NB4 (cell line): ENCODE results near the gene C11orf65.

Experiments
- DNase-seq: peaks from one replicate; pipeline ENCODE4 v3.0.0; 2010; ENCODE audit warnings: low read depth
- H3K4me3 ChIP-seq: one replicate; pipeline ENCODE4 v1.5.1; 2011; ENCODE audit warnings: mild to moderate bottlenecking, low read depth, low read length, moderate library complexity
- MAX ChIP-seq: IDR thresholded peaks from 2 replicates; pipeline ENCODE4 v1.6.1; 2011; ENCODE audit warnings: low read depth, low read length
- MYC ChIP-seq: IDR thresholded peaks from 2 replicates; pipeline ENCODE4 v1.6.1; 2011; ENCODE audit warnings: low read depth, low read length
- POLR2A ChIP-seq: IDR thresholded peaks from 2 replicates; pipeline ENCODE4 v1.6.1; 2011; ENCODE audit warnings: mild to moderate bottlenecking; ENCODE audit not compliant: insufficient read length; ENCODE audit errors: extremely low read depth
- TF ChIP-seq, protein P1 (sequence below): IDR thresholded peaks from one replicate; pipeline ENCODE4 v1.5.1; 2012; ENCODE audit warnings: low read depth, low read length

C11orf65 gene

DNA sequence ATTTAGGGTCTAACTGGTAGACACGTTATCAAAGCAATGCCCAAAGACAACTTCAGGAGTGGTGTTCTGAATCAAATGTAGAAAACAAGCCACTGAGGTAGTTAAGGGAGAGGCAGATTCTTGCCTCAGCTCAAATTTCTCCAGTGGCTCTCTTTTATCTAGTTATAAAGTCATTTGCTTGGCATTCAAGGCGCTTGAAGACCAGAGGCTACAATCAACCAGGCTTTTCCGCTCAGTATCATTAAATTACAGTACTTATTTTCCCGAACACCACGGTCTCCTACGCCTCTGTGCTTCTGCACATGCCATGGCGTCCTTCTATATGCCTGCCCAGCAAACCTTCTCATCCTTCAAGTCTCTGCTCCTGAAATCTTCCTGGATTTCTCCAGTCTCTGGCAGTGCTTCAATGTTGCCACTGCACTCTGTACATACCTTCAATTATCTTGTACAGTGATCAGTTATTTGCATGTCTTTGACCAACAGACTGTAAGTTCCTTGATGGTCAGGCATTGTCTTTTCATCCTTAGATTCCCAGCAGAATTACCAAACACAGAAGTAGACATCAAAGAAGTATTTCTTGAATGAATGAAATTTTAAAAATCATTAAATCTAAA is 29.4 kb upstream of the C11orf65 start:
- peak; percentile 10 for DNase-seq
- peak overlapping the region; percentile 68 for H3K4me3 ChIP-seq
- TF ChIP-seq MYC (no peak), MAX (no peak), POLR2A (no peak)
- TF ChIP-seq, protein P1, sequence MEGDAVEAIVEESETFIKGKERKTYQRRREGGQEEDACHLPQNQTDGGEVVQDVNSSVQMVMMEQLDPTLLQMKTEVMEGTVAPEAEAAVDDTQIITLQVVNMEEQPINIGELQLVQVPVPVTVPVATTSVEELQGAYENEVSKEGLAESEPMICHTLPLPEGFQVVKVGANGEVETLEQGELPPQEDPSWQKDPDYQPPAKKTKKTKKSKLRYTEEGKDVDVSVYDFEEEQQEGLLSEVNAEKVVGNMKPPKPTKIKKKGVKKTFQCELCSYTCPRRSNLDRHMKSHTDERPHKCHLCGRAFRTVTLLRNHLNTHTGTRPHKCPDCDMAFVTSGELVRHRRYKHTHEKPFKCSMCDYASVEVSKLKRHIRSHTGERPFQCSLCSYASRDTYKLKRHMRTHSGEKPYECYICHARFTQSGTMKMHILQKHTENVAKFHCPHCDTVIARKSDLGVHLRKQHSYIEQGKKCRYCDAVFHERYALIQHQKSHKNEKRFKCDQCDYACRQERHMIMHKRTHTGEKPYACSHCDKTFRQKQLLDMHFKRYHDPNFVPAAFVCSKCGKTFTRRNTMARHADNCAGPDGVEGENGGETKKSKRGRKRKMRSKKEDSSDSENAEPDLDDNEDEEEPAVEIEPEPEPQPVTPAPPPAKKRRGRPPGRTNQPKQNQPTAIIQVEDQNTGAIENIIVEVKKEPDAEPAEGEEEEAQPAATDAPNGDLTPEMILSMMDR, result no peak

GRCh38 chr11:108495326-108495725 is 28.0 kb upstream of the C11orf65 start:
- H3K4me3 ChIP-seq, result no peak overlapping the region
- DNase-seq, result no peak
- TF ChIP-seq, protein P1, result no peak
- TF ChIP-seq MAX (no peak), MYC (no peak), POLR2A (no peak)

DNA sequence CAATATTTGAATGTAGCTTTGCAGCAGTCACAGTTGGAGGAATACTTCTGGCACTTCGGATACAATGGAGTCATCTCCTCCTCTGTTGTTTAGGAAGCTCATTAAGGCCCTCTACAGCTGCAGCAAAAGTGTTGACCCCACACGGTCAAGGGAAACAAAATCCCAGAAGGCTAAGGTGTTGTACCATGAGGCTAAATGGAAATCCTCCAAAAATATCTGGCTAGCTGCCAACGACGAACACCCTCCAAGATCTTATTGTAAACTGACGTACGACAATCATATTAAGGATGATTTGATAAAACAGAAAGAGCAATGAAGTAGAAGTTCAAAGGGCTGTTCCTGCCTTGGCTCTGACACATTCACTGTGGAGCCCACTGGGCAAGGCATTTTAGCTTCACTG is 26.9 kb upstream of the C11orf65 start:
- TF ChIP-seq POLR2A (no peak), MAX (no peak), MYC (no peak)
- TF ChIP-seq, protein P1, result no peak
- DNase-seq, result no peak
- no peak overlapping the region for H3K4me3 ChIP-seq

DNA sequence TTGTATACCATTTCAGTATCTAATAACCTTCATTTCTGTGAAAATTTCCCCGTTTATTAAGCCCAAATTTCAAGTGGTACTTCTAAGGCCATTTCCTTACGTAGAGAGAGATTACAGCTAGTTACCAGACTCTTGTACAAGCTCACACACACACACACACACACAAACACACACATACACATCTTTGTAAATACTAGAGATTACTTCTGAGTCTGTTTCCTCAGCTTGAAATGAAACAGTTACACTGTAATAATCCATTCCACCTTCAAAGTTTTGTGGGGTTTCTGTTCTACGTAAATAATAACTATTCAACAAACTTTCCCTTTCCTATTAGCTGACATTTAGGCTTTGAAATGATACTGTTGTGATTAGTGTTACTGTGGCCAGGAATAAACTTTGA is 24.6 kb upstream of the C11orf65 start:
- TF ChIP-seq, protein P1, result no peak
- TF ChIP-seq MAX (no peak), MYC (no peak), POLR2A (no peak)
- DNase-seq, result no peak
- H3K4me3 ChIP-seq, result no peak overlapping the region

GRCh38 chr11:108486828-108487227 is 19.5 kb upstream of the C11orf65 start:
- no peak for DNase-seq
- no peak overlapping the region for H3K4me3 ChIP-seq
- TF ChIP-seq MYC (no peak), POLR2A (no peak), MAX (no peak)
- TF ChIP-seq, protein P1, result no peak

- no peak overlapping the region for H3K4me3 ChIP-seq
- DNase-seq, result no peak
- TF ChIP-seq POLR2A, result no peak
- TF ChIP-seq MAX, result no peak
- TF ChIP-seq, protein P1, result no peak
- TF ChIP-seq MYC, result no peak
Observed at GRCh38 chr11:108486331-108486730, 19.0 kb upstream of the C11orf65 start.
